ENCODE measurements around the gene ARFIP2. TPM values are rescaled to one million over a fixed set of nuclear protein-coding genes. Genes with fewer than 3 reads are reported as not detected.

Gene ARFIP2
- total and polyA plus RNA-seq, 10 of the 15 experiments (the other 5 are each of a cell fraction or from before 2014, with no cell fraction given) = 11.7 to 59.8 (median 48.0) TPM

- H2AFZ ChIP-seq (ENCODE audit: control insufficient read depth, low read depth, low read length) = no peak overlapping the region
- no peak for FAIRE-seq
- H3K36me3 ChIP-seq (ENCODE audit: control insufficient read depth in 2 of 2, insufficient read depth in 2 of 2, low read length in 1 of 2) = no peaks in the 10 kb centered on the region
- H3K27me3 ChIP-seq (replicated peaks in 1 of 2; ENCODE audit: control insufficient read depth in 2 of 2, insufficient read depth in 2 of 2, low read length in 1 of 2) = no peaks in the 10 kb centered on the region; a peak in 1 of 4 replicates
- DNase-seq (ENCODE audit: low read depth, low spot score) = no peak
- H3K9me3 ChIP-seq (replicated peaks; ENCODE audit: control insufficient read depth, insufficient read depth, low read length) = no peaks in the 10 kb centered on the region
- no TSS peak for BruUV-seq (replicated peaks)
- no peak overlapping the region for H3K4me3 ChIP-seq
- in situ Hi-C loops (cut with MboI) = no loop called here
- H3K27ac ChIP-seq (ENCODE audit: control insufficient read depth, insufficient read depth) = no peak overlapping the region
- H4K20me1 ChIP-seq (ENCODE audit: control insufficient read depth, insufficient read depth) = no peaks in the 10 kb centered on the region
- intact Hi-C loops (cut with micrococcal nuclease; ENCODE audit: unreplicated experiment) = no loop called here
- ChIA-PET RAD21 (ENCODE audit: unreplicated experiment) (interaction anchor here (2.4 kb wide), 1 partner anchor 48 kb away, joined by 10 read pairs; no protein-coding TSS in a partner anchor), SMC1A (ENCODE audit: uncharacterized antibody, unreplicated experiment) (interaction anchor here (1.2 to 1.3 kb wide), 2 partner anchors 16 to 48 kb away, joined by 4 to 6 read pairs; no protein-coding TSS in a partner anchor), POLR2A (no interaction called here), CTCF (interaction anchor here (0.9 to 2.2 kb wide), 5 partner anchors 16 to 328 kb away, joined by 3 to 11 read pairs (median 5); no protein-coding TSS in a partner anchor)
- H3K9ac ChIP-seq (ENCODE audit: control insufficient read depth, insufficient read depth, low read length) = no peak overlapping the region
- H3K4me1 ChIP-seq (ENCODE audit: control insufficient read depth, insufficient read depth, low read length) = no peaks in the 10 kb centered on the region
- H3K79me2 ChIP-seq (ENCODE audit: control insufficient read depth, insufficient read depth, low read length) = no peaks in the 10 kb centered on the region
- no peak for ATAC-seq
- TF ChIP-seq ZNF217 (IDR thresholded peaks at IDR 0.05) (no peak), E2F8 (IDR thresholded peaks at IDR 0.05; ENCODE audit: low read depth, partially characterized antibody) (no peak), YBX1 (IDR thresholded peaks at IDR 0.05) (no peak), NFIC (IDR thresholded peaks at IDR 0.05; ENCODE audit: low read depth, low read length) (no peak), IRF4 (IDR thresholded peaks at IDR 0.05; ENCODE audit: low read depth, low read length) (no peak), TCF7 (IDR thresholded peaks at IDR 0.05; ENCODE audit: borderline replicate concordance) (no peak), SPI1 (IDR thresholded peaks at IDR 0.05; ENCODE audit: borderline replicate concordance, insufficient read depth, low read depth, low read length) (no peak), NFXL1 (IDR thresholded peaks at IDR 0.05; ENCODE audit: borderline replicate concordance) (no peak), ETV6 (conservative IDR thresholded peaks at IDR 0.05 in 1 of 2, IDR thresholded peaks at IDR 0.05 in 1 of 2; ENCODE audit: borderline replicate concordance in 1 of 2, low read depth in 1 of 2) (no peak), CHD4 (IDR thresholded peaks at IDR 0.05) (no peak), POLR2A (IDR thresholded peaks at IDR 0.05; ENCODE audit: low read depth, low read length) (no peak), PML (IDR thresholded peaks at IDR 0.05; ENCODE audit: low read length) (no peak)
- no peak overlapping the region for H3K4me2 ChIP-seq (ENCODE audit: control insufficient read depth, insufficient read depth)
These were observed 53.6 kb downstream of the ARFIP2 start for GRCh38 chr11:6427516-6427915.

Other genes with a start within 250 kb of the ARFIP2 start
Only the 7 nearest of the 16 such genes appear.
- gene SMPD1, start 90.9 kb downstream of the ARFIP2 start, total RNA-seq (2014; rRNA removed) = 5.4 and 5.5 TPM in 2 replicates
- 4.0 and 4.1 TPM in 2 replicates for gene SMPD1, start 90.9 kb downstream of the ARFIP2 start, total RNA-seq (2014; rRNA removed; fragmentation: Illumina TruSeq; extraction: Trizol)
- gene SMPD1, start 90.9 kb downstream of the ARFIP2 start, total RNA-seq (2021) = 11.1 and 13.7 TPM in 2 replicates
- gene SMPD1, start 90.9 kb downstream of the ARFIP2 start, polyA plus RNA-seq (2011; rRNA removed) = 2.7 and 4.8 TPM in 2 replicates
- gene SMPD1, start 90.9 kb downstream of the ARFIP2 start, polyA plus RNA-seq (2014; fragmentation: Illumina TruSeq; extraction: Trizol) = 6.0 and 6.9 TPM in 2 replicates
- 1 to 10 TPM; 1.4 to 3.8 TPM for gene SMPD1, start 90.9 kb downstream of the ARFIP2 start, polyA plus RNA-seq (2014; fragmentation: Nextera tagmentation; extraction: Ambion mirVana)
- 8.6 and 9.5 TPM in 2 replicates for gene SMPD1, start 90.9 kb downstream of the ARFIP2 start, polyA plus RNA-seq (2014; rRNA removed)
- gene SMPD1, start 90.9 kb downstream of the ARFIP2 start, polyA plus RNA-seq (2016; fragmentation: Nextera tagmentation; extraction: Ambion mirVana) = 1 to 10 TPM; 8.7 to 9.0 TPM
- 7.5 and 10.6 TPM in 2 replicates for gene APBB1, start 62.2 kb downstream of the ARFIP2 start, total RNA-seq (2014; rRNA removed)
- 4.3 and 4.8 TPM in 2 replicates for gene APBB1, start 62.2 kb downstream of the ARFIP2 start, total RNA-seq (2014; rRNA removed; fragmentation: Illumina TruSeq; extraction: Trizol)
- 8.7 and 11.0 TPM in 2 replicates for gene APBB1, start 62.2 kb downstream of the ARFIP2 start, total RNA-seq (2021)
- 0.30 and 0.67 TPM in 2 replicates for gene APBB1, start 62.2 kb downstream of the ARFIP2 start, polyA plus RNA-seq (2011; rRNA removed)
- 2.3 and 5.6 TPM in 2 replicates for gene APBB1, start 62.2 kb downstream of the ARFIP2 start, polyA plus RNA-seq (2014; fragmentation: Illumina TruSeq; extraction: Trizol)
- gene APBB1, start 62.2 kb downstream of the ARFIP2 start, polyA plus RNA-seq (2014; fragmentation: Nextera tagmentation; extraction: Ambion mirVana) = 1 to 10 TPM in 1 of 2 experiments, under 1 TPM in 1; 0.31 to 1.3 TPM
- 7.5 and 9.1 TPM in 2 replicates for gene APBB1, start 62.2 kb downstream of the ARFIP2 start, polyA plus RNA-seq (2014; rRNA removed)
- gene APBB1, start 62.2 kb downstream of the ARFIP2 start, polyA plus RNA-seq (2016; fragmentation: Nextera tagmentation; extraction: Ambion mirVana) = 1 to 10 TPM; 5.1 to 6.5 TPM
- 1.7 TPM in 1 of 2 replicates, not detected in the other for gene HPX, start 40.3 kb downstream of the ARFIP2 start, total RNA-seq (2014; rRNA removed)
- 0.09 and 0.37 TPM in 2 replicates for gene HPX, start 40.3 kb downstream of the ARFIP2 start, total RNA-seq (2014; rRNA removed; fragmentation: Illumina TruSeq; extraction: Trizol)
- 1.7 and 2.1 TPM in 2 replicates for gene HPX, start 40.3 kb downstream of the ARFIP2 start, total RNA-seq (2021)
- gene HPX, start 40.3 kb downstream of the ARFIP2 start, polyA plus RNA-seq (2011; rRNA removed) = 0.06 and 0.23 TPM in 2 replicates
- gene HPX, start 40.3 kb downstream of the ARFIP2 start, polyA plus RNA-seq (2014; fragmentation: Illumina TruSeq; extraction: Trizol) = 0.18 and 0.29 TPM in 2 replicates
- under 1 TPM; 0.11 TPM for gene HPX, start 40.3 kb downstream of the ARFIP2 start, polyA plus RNA-seq (2014; fragmentation: Nextera tagmentation; extraction: Ambion mirVana)
- gene HPX, start 40.3 kb downstream of the ARFIP2 start, polyA plus RNA-seq (2014; rRNA removed) = 0.33 and 0.60 TPM in 2 replicates
- under 1 TPM in 1 of 2 experiments, not detected in 1; 0.08 TPM for gene HPX, start 40.3 kb downstream of the ARFIP2 start, polyA plus RNA-seq (2016; fragmentation: Nextera tagmentation; extraction: Ambion mirVana)
- 6.1 and 11.8 TPM in 2 replicates for gene TRIM3, start 7.4 kb downstream of the ARFIP2 start, total RNA-seq (2014; rRNA removed)
- gene TRIM3, start 7.4 kb downstream of the ARFIP2 start, total RNA-seq (2014; rRNA removed; fragmentation: Illumina TruSeq; extraction: Trizol) = 3.4 and 3.7 TPM in 2 replicates
- 6.9 and 8.7 TPM in 2 replicates for gene TRIM3, start 7.4 kb downstream of the ARFIP2 start, total RNA-seq (2021)
- 3.3 and 4.4 TPM in 2 replicates for gene TRIM3, start 7.4 kb downstream of the ARFIP2 start, polyA plus RNA-seq (2011; rRNA removed)
- gene TRIM3, start 7.4 kb downstream of the ARFIP2 start, polyA plus RNA-seq (2014; fragmentation: Illumina TruSeq; extraction: Trizol) = 4.7 and 7.5 TPM in 2 replicates
- gene TRIM3, start 7.4 kb downstream of the ARFIP2 start, polyA plus RNA-seq (2014; fragmentation: Nextera tagmentation; extraction: Ambion mirVana) = under 1 TPM; 0.34 to 0.55 TPM
- gene TRIM3, start 7.4 kb downstream of the ARFIP2 start, polyA plus RNA-seq (2014; rRNA removed) = 11.0 and 18.3 TPM in 2 replicates
- 1 to 10 TPM; 4.6 to 5.0 TPM for gene TRIM3, start 7.4 kb downstream of the ARFIP2 start, polyA plus RNA-seq (2016; fragmentation: Nextera tagmentation; extraction: Ambion mirVana)
- 40.5 and 41.4 TPM in 2 replicates for gene TIMM10B, start 170 bp upstream of the ARFIP2 start, total RNA-seq (2014; rRNA removed)
- gene TIMM10B, start 170 bp upstream of the ARFIP2 start, total RNA-seq (2014; rRNA removed; fragmentation: Illumina TruSeq; extraction: Trizol) = 28.8 and 30.3 TPM in 2 replicates
- gene TIMM10B, start 170 bp upstream of the ARFIP2 start, total RNA-seq (2021) = 39.2 and 42.1 TPM in 2 replicates
- gene TIMM10B, start 170 bp upstream of the ARFIP2 start, polyA plus RNA-seq (2011; rRNA removed) = 58.6 and 64.3 TPM in 2 replicates
- 32.9 and 36.1 TPM in 2 replicates for gene TIMM10B, start 170 bp upstream of the ARFIP2 start, polyA plus RNA-seq (2014; fragmentation: Illumina TruSeq; extraction: Trizol)
- gene TIMM10B, start 170 bp upstream of the ARFIP2 start, polyA plus RNA-seq (2014; fragmentation: Nextera tagmentation; extraction: Ambion mirVana) = 100 to 1,000 TPM in 1 of 2 experiments, 10 to 100 TPM in 1; 93.3 to 126 TPM
- 33.5 and 47.8 TPM in 2 replicates for gene TIMM10B, start 170 bp upstream of the ARFIP2 start, polyA plus RNA-seq (2014; rRNA removed)
- 10 to 100 TPM; 58.4 to 61.6 TPM for gene TIMM10B, start 170 bp upstream of the ARFIP2 start, polyA plus RNA-seq (2016; fragmentation: Nextera tagmentation; extraction: Ambion mirVana)
- gene DNHD1, start 15.9 kb upstream of the ARFIP2 start, total RNA-seq (2014; rRNA removed) = 10.1 and 11.7 TPM in 2 replicates
- gene DNHD1, start 15.9 kb upstream of the ARFIP2 start, total RNA-seq (2014; rRNA removed; fragmentation: Illumina TruSeq; extraction: Trizol) = 6.7 and 7.8 TPM in 2 replicates
- 12.3 and 14.0 TPM in 2 replicates for gene DNHD1, start 15.9 kb upstream of the ARFIP2 start, total RNA-seq (2021)
- gene DNHD1, start 15.9 kb upstream of the ARFIP2 start, polyA plus RNA-seq (2011; rRNA removed) = 9.4 and 13.6 TPM in 2 replicates
- 7.6 and 10.6 TPM in 2 replicates for gene DNHD1, start 15.9 kb upstream of the ARFIP2 start, polyA plus RNA-seq (2014; fragmentation: Illumina TruSeq; extraction: Trizol)
- gene DNHD1, start 15.9 kb upstream of the ARFIP2 start, polyA plus RNA-seq (2014; fragmentation: Nextera tagmentation; extraction: Ambion mirVana) = 1 to 10 TPM in 1 of 2 experiments, under 1 TPM in 1; 0.99 to 1.1 TPM
- 16.5 and 16.9 TPM in 2 replicates for gene DNHD1, start 15.9 kb upstream of the ARFIP2 start, polyA plus RNA-seq (2014; rRNA removed)
- gene DNHD1, start 15.9 kb upstream of the ARFIP2 start, polyA plus RNA-seq (2016; fragmentation: Nextera tagmentation; extraction: Ambion mirVana) = 1 to 10 TPM; 4.0 to 6.1 TPM
- 20.5 and 27.3 TPM in 2 replicates for gene RRP8, start 122.3 kb upstream of the ARFIP2 start, total RNA-seq (2014; rRNA removed)
- 14.2 and 15.4 TPM in 2 replicates for gene RRP8, start 122.3 kb upstream of the ARFIP2 start, total RNA-seq (2014; rRNA removed; fragmentation: Illumina TruSeq; extraction: Trizol)
- gene RRP8, start 122.3 kb upstream of the ARFIP2 start, total RNA-seq (2021) = 26.3 and 27.3 TPM in 2 replicates
- 21.7 and 22.5 TPM in 2 replicates for gene RRP8, start 122.3 kb upstream of the ARFIP2 start, polyA plus RNA-seq (2011; rRNA removed)
- gene RRP8, start 122.3 kb upstream of the ARFIP2 start, polyA plus RNA-seq (2014; fragmentation: Illumina TruSeq; extraction: Trizol) = 21.5 and 26.1 TPM in 2 replicates
- gene RRP8, start 122.3 kb upstream of the ARFIP2 start, polyA plus RNA-seq (2014; fragmentation: Nextera tagmentation; extraction: Ambion mirVana) = 10 to 100 TPM in 1 of 2 experiments, 1 to 10 TPM in 1; 4.7 to 15.8 TPM
- gene RRP8, start 122.3 kb upstream of the ARFIP2 start, polyA plus RNA-seq (2014; rRNA removed) = 20.6 and 21.8 TPM in 2 replicates
- 10 to 100 TPM; 51.0 to 51.2 TPM for gene RRP8, start 122.3 kb upstream of the ARFIP2 start, polyA plus RNA-seq (2016; fragmentation: Nextera tagmentation; extraction: Ambion mirVana)

All from GM12878 (cell line).